Glomerular endothelial cell (primary cell): ENCODE measurements around the gene SHANK1. TPM values are rescaled to one million over a fixed set of nuclear protein-coding genes. Genes with fewer than 3 reads are reported as not detected.
"Not testable (repeated sequence)": the region's sequence is repeated elsewhere in the genome, so short reads cannot be mapped to it uniquely, and the experiment has no call there.

Experiments used
- DNase-seq: peaks from one replicate; pipeline ENCODE4 v3.0.0-alpha.2; 2011; ENCODE audit warnings: low read depth, low spot score; ENCODE audit errors: extremely low read depth
- total RNA-seq: library from RNA; depleted of rRNA; stranded (reverse); fragments of >200 nt; gene quantifications from 2 replicates; pipeline ENCODE4 v1.2.3, GENCODE V29; 2015

SHANK1 gene
- total RNA-seq = 1.2 and 2.0 TPM in 2 replicates

DNA sequence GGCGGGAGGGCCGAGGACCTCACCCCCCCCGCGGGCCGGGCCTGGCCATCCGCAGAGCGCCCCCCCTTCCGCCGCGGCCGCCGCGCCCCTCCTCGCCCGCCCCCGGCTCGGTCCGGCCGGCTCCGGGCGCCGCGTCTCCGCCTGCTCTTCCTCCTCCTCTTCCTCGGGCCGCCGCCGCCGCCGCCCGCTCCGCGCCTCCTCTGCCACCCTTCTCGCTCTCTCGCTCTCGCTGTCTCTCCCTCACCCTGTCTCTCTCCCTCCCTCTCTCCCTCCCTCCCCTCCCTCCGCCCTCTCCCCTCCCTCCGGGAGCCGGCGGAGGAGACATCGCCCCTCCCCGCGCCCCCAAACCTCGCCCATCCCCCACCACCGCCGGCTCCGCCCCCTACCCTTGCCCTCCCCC is at the start of gene SHANK1:
TSS of gene SHANK1 (minus strand) at position 237 of the 400 bp plus-strand sequence. CDS start 2,883 bp downstream, outside the sequence.
- no peak for DNase-seq

GRCh38 chr19:50768277-50768676 is 48.7 kb upstream of the SHANK1 start:
- no peak for DNase-seq

GRCh38 chr19:50767263-50767662 is 47.7 kb upstream of the SHANK1 start:
- not testable (repeated sequence) for DNase-seq

DNA sequence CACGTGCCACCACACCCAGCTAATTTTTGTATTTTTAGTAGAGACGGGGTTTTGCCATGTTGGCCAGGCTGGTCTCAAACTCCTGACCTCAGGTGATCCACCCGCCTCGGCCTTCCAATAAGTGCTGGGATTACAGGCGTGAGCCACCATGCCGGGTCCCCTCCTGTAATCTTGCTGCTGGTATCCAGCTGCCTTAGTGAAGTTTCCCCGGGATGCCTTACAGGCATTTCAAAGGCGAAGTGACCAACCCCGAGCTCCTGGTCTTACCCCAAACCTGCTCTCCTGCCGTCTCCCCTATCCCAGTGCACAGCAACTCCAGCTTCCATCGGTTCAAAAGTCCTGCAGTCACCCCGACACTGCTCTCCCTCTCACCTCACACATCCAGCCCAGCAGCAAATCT is 47.1 kb upstream of the SHANK1 start:
- not testable (repeated sequence) for DNase-seq

DNA sequence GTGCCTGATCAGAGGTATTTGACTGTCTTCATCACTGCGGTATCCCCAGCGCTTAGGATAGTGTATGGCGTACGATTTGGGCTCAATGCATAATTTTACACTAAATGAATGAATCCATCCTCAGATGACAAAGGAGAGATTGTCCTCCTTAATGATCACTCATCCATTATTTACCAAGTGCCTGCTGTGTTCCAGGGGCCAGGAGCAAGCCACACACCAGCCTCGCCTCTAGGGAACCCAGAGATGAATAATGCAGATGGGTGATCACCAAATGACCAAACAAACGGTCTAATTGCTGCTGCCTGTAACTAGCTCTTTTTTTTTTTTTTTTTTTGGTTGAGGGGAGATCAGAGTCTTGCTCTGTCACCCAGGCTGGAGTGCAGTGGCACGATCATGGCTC is 44.8 kb upstream of the SHANK1 start:
- no peak for DNase-seq

DNA sequence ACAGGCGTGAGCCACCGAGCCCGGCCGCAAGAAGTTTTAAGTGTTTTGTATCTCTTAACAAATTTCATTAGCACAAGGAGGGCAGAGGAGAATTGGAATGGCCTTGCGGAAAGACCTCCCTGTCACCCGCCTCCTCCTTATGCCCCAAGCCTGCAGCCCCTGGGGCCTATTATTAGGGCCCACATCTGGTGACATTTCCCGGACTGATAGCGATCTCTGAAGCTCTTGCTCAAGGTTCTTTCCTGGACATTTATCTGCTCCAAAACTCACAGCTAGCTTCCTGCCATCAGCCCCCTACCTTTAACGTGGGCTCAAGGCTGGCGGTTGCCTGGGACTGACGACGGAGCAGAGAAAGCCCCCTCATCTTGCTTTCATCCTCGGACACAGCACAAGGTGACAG is 43.9 kb upstream of the SHANK1 start:
- not testable (repeated sequence) for DNase-seq

GRCh38 chr19:50761501-50761900 is 41.9 kb upstream of the SHANK1 start:
- not testable (repeated sequence) for DNase-seq

- no peak for DNase-seq
Observed at GRCh38 chr19:50759886-50760285, 40.3 kb upstream of the SHANK1 start.

- DNase-seq = not testable (repeated sequence)
Observed at GRCh38 chr19:50759076-50759475, 39.5 kb upstream of the SHANK1 start.

- not testable (repeated sequence) for DNase-seq
Observed at GRCh38 chr19:50757624-50758023, 38.0 kb upstream of the SHANK1 start.

DNA sequence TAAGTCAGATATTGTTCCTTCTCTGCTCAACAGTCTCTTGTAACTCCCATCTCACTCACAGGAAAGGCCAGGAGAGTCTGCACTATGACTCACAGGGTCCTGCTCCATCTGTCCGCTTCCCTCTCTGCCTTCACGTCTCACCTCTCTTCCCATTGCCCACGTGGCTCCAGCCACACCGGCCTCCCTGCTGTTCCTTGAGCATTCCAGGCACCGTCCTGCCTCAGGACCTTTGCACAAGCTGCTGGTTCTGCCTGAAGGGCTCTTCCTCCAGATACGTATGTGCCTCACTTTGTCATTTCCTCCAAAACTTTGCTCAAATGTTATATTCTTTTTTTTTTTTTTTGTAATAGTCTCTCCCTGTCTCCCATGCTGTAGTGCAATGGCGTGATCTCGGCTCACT is 36.6 kb upstream of the SHANK1 start:
- not testable (repeated sequence) for DNase-seq

DNA sequence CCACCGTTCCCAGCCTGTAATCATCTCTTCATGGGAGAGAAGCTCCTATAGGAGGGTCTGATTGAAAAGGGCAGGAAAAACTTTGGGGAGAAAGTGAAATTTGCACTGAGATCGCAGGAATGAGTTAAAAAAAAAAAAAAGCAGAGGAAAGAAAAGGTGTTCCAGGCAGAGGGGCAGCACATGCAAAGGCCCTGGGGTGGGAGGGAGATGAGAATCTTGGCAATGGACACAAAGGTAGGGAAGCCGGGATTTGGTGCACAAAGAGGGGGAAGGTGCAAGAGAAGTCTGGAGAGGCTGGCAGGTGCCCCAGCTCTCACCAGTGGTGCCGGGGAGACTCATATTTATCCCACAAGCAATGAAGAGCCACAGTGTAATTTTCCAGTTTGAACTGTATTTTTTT is 34.3 kb upstream of the SHANK1 start:
- no peak for DNase-seq

DNA sequence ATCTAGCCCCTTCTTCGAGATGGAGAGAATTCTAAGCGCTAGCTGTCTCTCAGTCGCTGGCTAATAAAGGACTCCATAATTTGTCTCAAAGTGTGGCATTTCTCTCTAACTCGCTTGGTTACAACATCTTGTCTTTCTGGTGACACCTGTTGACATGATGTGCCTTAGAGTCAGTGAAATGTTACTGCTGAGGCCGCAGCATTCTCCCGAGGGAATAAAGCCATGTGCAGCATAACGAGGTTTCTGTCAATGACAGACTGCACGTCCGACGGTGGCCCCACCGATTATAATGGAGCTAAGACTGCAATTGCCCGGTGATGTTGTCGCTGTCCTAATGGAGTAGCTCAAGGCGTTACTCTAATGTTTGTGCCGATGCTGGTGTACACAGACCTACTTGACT is 30.4 kb upstream of the SHANK1 start:
- no peak for DNase-seq

GRCh38 chr19:50749490-50749889 is 29.9 kb upstream of the SHANK1 start:
- DNase-seq = no peak

DNA sequence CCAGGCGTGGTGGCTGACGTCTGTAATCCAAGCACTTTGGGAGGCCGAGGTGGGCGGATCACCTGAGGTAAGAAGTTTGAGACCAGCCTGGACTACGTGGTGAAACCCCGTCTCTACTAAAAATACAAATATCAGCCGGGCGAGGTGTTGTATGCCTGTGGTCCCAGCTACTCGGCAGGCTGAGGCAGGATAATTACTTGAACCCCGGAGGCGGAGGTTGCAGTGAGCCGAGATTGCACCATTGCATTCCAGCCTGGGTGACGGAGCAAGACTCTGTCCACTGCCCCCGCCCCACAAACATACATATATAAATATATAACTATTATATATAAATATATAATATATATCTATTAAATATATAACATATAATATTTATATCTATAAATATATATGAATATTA is 27.5 kb upstream of the SHANK1 start:
- DNase-seq = not testable (repeated sequence)

DNA sequence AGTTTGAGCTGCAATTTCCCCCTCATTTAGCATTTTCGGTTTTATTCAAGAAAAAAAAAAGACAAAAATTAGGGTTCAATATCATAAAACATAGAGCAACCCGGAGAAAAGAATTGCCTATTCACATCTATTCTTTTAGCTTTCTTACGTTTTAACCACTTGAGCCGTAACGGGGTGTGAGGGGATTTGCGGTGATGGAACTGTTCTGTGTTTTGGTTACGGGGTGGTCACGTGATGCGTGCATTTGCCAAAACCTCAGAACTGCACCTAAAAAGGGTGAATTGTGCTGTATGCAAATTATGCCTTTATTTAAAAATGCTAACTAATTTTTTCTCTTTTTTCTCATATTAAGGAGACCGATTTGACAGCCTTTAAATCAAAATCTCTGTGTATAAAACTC is 25.6 kb upstream of the SHANK1 start:
- DNase-seq = no peak

DNA sequence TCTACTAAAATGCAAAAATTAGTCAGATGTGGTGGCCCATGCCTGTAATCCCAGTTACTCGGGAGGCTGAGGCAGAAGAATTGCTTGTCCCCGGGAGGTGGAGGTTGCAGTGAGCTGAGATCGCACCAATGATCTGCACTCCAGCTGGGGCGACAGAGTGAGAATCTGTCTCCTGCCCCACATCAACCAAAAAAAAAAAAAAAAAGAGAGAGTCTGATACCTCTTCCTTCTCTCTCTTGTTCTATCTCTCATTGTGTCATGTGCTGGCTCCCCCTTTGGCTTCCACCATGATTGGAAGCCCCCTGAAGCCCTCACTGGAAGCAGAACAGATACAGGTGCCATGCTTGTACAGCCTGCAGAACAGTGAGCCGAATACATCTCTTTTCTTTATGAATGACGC is 23.9 kb upstream of the SHANK1 start:
- no peak for DNase-seq

GRCh38 chr19:50741179-50741933 is 21.8 kb upstream of the SHANK1 start:
- no peak for DNase-seq

- no peak for DNase-seq
Observed at GRCh38 chr19:50739914-50740426, 20.4 kb upstream of the SHANK1 start.

- DNase-seq = no peak
Observed at GRCh38 chr19:50739132-50739913, 19.7 kb upstream of the SHANK1 start.

DNA sequence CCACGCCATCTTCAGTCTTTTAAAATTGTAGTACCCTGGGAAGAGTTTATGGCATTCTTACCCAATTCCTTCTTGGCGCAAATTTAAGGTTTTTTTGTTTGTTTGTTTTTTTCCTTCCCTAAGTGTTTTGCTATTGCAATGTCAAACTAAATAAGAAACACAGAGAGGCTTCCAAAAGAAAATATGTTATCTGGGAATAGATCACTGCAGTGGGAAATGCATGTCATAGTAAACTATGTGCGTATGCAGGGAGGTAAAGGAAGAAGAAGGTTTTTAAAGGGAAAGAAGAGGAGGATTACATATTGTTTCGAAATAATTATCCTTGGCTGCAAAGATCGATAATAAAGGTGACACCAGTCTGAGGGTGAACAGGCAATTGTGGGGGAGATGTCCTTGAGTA is 16.7 kb upstream of the SHANK1 start:
- no peak for DNase-seq

DNA sequence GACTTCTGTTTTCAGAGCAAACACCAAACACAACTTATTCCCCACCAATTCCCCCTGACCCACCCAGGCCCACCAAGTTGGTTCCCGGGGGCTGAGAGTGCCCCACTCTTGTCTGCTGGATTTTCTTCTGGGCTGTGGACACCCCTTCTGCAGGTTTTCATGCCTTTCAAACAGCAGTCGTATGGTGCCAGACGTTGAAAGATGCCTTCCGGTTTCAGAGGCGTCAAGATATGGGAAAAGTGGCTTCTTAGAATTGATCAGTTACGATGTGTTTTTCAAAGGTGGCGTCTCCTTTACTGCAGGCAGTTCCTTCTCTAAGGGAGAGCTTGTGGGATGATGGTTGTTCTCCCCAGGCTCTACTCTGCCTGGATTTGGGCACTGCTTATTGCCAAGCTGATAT is 16.3 kb upstream of the SHANK1 start:
- no peak for DNase-seq
